ENCODE measurements around the gene CACNA2D1. TPM values are rescaled to one million over a fixed set of nuclear protein-coding genes. Genes with fewer than 3 reads are reported as not detected.
A peak's percentile ranks its signal among the peaks of the same experiment; 100 is the strongest.

The CACNA2D1 gene
- total and polyA plus RNA-seq, 7 donors, result 0.23 to 115 (median 59.7) TPM

DNA sequence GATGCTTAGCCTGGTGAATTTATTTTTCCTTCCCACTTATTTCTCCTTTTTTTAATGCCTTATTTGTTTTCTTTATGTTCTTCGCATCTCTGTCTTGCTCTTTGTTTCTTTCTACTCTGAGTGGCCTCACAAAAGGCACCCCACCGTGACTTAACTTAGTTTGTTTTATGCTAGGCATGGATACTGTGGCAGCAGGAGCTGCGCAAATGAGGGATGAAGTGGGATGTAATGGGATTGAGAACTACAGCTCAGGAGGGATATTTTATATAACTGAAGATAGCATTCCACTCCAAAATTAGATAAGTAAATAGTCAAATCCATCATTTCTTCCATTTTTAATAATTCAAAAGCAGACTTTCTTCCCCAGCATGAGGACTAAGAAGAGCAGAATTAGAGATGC, 1.7 kb upstream of the CACNA2D1 start:
- H3K9me3 ChIP-seq, result no peaks in the 10 kb centered on the region
- H3K27me3 ChIP-seq, result no peaks in the 10 kb centered on the region
- intact Hi-C loops (cut with DNase I), result loop anchor here (10.0 kb wide), 1 partner anchor 130 kb away; no protein-coding TSS in a partner anchor
- no peak for DNase-seq
- no peak overlapping the region for H3K27ac ChIP-seq
- no peaks in the 10 kb centered on the region for H3K36me3 ChIP-seq
- TF ChIP-seq POLR2A (IDR thresholded peaks at IDR 0.05) (no peak), EP300 (IDR thresholded peaks at IDR 0.05) (no peak), POLR2AphosphoS5 (IDR thresholded peaks at IDR 0.05) (no peak)
- TF ChIP-seq, protein P1, sequence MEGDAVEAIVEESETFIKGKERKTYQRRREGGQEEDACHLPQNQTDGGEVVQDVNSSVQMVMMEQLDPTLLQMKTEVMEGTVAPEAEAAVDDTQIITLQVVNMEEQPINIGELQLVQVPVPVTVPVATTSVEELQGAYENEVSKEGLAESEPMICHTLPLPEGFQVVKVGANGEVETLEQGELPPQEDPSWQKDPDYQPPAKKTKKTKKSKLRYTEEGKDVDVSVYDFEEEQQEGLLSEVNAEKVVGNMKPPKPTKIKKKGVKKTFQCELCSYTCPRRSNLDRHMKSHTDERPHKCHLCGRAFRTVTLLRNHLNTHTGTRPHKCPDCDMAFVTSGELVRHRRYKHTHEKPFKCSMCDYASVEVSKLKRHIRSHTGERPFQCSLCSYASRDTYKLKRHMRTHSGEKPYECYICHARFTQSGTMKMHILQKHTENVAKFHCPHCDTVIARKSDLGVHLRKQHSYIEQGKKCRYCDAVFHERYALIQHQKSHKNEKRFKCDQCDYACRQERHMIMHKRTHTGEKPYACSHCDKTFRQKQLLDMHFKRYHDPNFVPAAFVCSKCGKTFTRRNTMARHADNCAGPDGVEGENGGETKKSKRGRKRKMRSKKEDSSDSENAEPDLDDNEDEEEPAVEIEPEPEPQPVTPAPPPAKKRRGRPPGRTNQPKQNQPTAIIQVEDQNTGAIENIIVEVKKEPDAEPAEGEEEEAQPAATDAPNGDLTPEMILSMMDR (IDR thresholded peaks at IDR 0.05), result no peak
- no peak overlapping the region for H3K4me3 ChIP-seq
- 90 to 94% methylated on average over 3 of the region's 3 CpGs for WGBS, 2 donors
- H3K4me1 ChIP-seq, result peaks cover 0 to 19% (median 8%) of the 10 kb centered on the region in 4 donors

DNA sequence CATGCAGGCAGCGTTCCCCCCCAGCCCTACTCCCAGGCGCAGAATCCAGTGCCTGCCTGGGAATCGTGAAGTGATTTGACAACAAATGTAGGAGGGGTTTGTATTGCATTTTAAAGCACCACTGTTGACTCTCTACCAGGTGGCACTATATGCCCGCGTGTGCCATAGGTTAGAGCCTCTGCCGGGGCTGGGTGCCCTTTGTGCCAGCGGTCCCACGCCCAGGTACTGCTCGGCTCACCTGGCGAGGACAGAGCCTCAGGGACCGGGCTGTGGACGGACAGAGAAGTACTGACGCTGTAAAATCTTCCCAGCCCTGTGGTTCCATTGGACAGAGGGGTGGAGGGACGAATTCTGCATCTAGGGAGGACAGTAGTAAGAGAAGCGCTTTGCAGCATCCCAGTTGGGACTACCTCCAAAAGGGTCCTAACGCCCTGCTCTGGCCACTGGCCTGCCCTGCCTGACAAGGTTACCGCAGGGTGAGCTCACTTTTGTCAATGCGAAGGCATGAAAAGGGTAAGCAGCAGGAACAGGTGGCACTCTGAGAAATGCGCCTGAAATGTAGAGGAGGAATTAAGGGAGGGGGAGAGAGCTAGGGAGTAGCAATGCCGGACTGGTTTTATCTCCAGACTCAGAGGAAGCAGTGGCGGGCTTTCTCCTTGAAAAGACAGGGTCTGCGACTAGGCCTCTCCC, 788 bp upstream of the CACNA2D1 start:
- Histone ChIP-seq H3K4me3 (peak overlapping the region; percentile 72 to 94 (median 88)), H3K4me1 (peaks cover 0 to 29% (median 9%) of the 10 kb centered on the region in 4 donors), H3K27ac (peak overlapping the region; percentile 95 to 98 (median 96)), H3K27me3 (no peaks in the 10 kb centered on the region), H3K36me3 (no peaks in the 10 kb centered on the region), H3K9me3 (no peaks in the 10 kb centered on the region)
- no peak for DNase-seq
- TF ChIP-seq, protein P1 (IDR thresholded peaks at IDR 0.05), result peak in 2 of 4 experiments; percentile 3 to 23
- TF ChIP-seq POLR2A (IDR thresholded peaks at IDR 0.05), result no peak
- no peak for TF ChIP-seq EP300 (IDR thresholded peaks at IDR 0.05)
- TF ChIP-seq POLR2AphosphoS5 (IDR thresholded peaks at IDR 0.05), result no peak
- intact Hi-C loops (cut with DNase I), result loop anchor here (5.0 to 10.0 kb wide), 2 partner anchors 130 to 397 kb away; no protein-coding TSS in a partner anchor
- WGBS, 2 donors, result 21 to 35% methylated on average over 22 of the region's 22 CpGs

DNA sequence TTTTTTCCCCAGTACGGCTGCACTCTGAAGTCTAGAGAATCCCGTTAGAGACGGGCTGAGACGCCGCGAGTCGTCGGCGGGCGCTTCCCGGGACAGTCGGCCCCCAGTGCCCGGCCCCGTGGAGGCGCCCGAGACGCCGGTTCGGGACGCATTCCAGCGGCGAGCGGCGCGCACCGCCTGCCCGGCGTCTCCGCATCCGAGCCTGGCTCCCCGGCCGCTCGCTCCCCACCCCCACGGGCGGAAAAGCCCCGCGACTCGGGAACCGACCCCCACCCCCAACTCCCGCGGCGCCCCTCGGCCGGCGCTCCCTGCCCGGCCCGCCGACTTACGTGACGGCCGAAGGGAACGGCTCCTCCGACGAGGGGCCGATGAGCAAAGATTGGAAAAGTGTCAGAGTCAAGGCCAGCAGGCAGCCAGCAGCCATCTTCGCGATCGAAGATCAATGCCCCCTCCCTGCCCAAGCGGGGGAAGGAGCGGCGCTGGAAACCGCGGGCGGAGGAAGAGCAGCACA, 486 bp downstream of the CACNA2D1 start:
- TF ChIP-seq POLR2AphosphoS5 (IDR thresholded peaks at IDR 0.05) (no peak), POLR2A (IDR thresholded peaks at IDR 0.05) (no peak)
- intact Hi-C loops (cut with DNase I), result loop anchor here (2.0 to 10.0 kb wide), 3 partner anchors 128 to 396 kb away; no protein-coding TSS in a partner anchor
- no peaks in the 10 kb centered on the region for H3K27me3 ChIP-seq
- H3K27ac ChIP-seq, result peak overlapping the region; percentile 95 to 98 (median 96)
- H3K9me3 ChIP-seq, result no peaks in the 10 kb centered on the region
- peaks cover 0 to 40% (median 15%) of the 10 kb centered on the region in 4 donors for H3K4me1 ChIP-seq
- 1% methylated on average over 64 of the region's 64 CpGs for WGBS, 2 donors
- peak overlapping the region; percentile 72 to 94 (median 88) for H3K4me3 ChIP-seq
- no peaks in the 10 kb centered on the region for H3K36me3 ChIP-seq
- DNase-seq, result peak; percentile 67

DNA sequence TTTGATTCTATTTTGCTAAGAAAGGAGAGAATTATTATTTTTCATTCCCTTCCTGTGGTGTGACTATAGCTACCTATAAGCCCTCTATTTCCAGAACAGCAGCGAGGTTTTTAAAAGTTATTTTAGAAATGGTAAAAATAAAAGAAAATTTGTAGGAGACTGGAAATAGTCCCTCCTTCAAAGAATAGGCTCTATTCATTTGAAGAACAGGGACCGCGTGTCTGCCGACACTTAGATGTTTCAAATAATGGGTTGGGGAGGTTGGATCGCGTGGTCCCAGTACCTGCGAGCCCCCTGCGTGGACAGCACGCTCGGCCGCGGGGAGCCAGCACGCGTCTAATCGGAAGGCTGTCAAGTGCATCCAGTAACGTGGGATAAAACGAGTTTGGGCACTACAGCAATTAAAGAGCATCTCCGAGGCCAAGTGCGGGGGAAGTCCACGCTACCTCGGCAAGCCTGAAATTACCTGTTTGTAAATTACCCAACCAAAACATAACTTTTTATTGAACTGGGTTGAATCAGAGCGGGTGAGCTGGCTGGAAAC, 1.0 kb downstream of the CACNA2D1 start:
- intact Hi-C loops (cut with DNase I), result loop anchor here (2.0 to 10.0 kb wide), 3 partner anchors 128 to 395 kb away; no protein-coding TSS in a partner anchor
- H3K9me3 ChIP-seq, result no peaks in the 10 kb centered on the region
- H3K4me3 ChIP-seq, result peak overlapping the region; percentile 72 to 94 (median 88)
- peaks cover 0 to 45% (median 15%) of the 10 kb centered on the region in 4 donors for H3K4me1 ChIP-seq
- WGBS, 2 donors, result 2 to 5% methylated on average over 22 of the region's 22 CpGs
- no peaks in the 10 kb centered on the region for H3K27me3 ChIP-seq
- peak; percentile 60 for DNase-seq
- H3K36me3 ChIP-seq, result no peaks in the 10 kb centered on the region
- no peak for TF ChIP-seq EP300 (IDR thresholded peaks at IDR 0.05)
- TF ChIP-seq, protein P1 (IDR thresholded peaks at IDR 0.05), result no peak
- TF ChIP-seq POLR2AphosphoS5 (IDR thresholded peaks at IDR 0.05), result no peak
- TF ChIP-seq POLR2A (IDR thresholded peaks at IDR 0.05), result no peak
- peak overlapping the region; percentile 95 to 98 (median 96) for H3K27ac ChIP-seq
